IMR-90 (cell line): ENCODE results near the gene WASF3. TPM values are rescaled to one million over a fixed set of nuclear protein-coding genes. Genes with fewer than 3 reads are reported as not detected.

ENCODE experiments used
- ATAC-seq: fragments of 200-7000 bp; cut with Tn5 transposase; 2 replicates; pipeline ENCODE4 v1.9.1; 2020; ENCODE audit warnings: low read depth, mild to moderate bottlenecking, moderate library complexity
- BruUV-seq: library from RNA; stranded (reverse); fragments of 400-500 nt; replicated peaks from 2 replicates; lab custom pipeline; 2021; lab: Mats Ljungman, UMichigan
- CTCF ChIA-PET: fragments of 300-600 bp; formaldehyde crosslinking; extraction: SDS; loops from one replicate; lab custom pipeline; 2021; ENCODE audit warnings: antibody characterized with exemption; lab: Yijun Ruan, JAX
- POLR2A ChIA-PET: fragments of 300-600 bp; sonication (Branson Sonifier 250); formaldehyde crosslinking; loops from one replicate; lab custom pipeline; 2022; ENCODE audit warnings: antibody characterized with exemption; ENCODE audit not compliant: unreplicated experiment; lab: Charles Lee
- DNase-seq: peaks from one replicate; pipeline ENCODE4 v3.0.0; 2013
- H2AFZ ChIP-seq: replicated peaks from 2 replicates; pipeline ENCODE3; 2013; ENCODE audit warnings: low read length, mild to moderate bottlenecking; ENCODE audit not compliant: poor library complexity
- H2AK5ac ChIP-seq: 2 replicates; pipeline ENCODE4 v1.6.1; 2013; ENCODE audit warnings: low read depth, low read length, inconsistent platforms
- H2AK9ac ChIP-seq: replicated peaks from 2 replicates; pipeline ENCODE3; 2013; ENCODE audit warnings: mild to moderate bottlenecking, low read depth, low read length, moderate library complexity; ENCODE audit not compliant: poor library complexity
- H2BK120ac ChIP-seq: 2 replicates; pipeline ENCODE4 v1.6.1; 2013; ENCODE audit warnings: low read depth, low read length, inconsistent platforms
- H2BK15ac ChIP-seq: 3 replicates; pipeline ENCODE4 v1.6.1; 2013; ENCODE audit warnings: low read depth, low read length, inconsistent platforms
- H2BK20ac ChIP-seq: 2 replicates; pipeline ENCODE4 v1.6.1; 2013; ENCODE audit warnings: low read depth, mild to moderate bottlenecking, inconsistent platforms, low read length, moderate library complexity
- H2BK5ac ChIP-seq: 2 replicates; pipeline ENCODE4 v1.6.1; 2013; ENCODE audit warnings: mild to moderate bottlenecking, low read depth, low read length, inconsistent platforms; ENCODE audit not compliant: poor library complexity, severe bottlenecking
- H3K14ac ChIP-seq: replicated peaks from 2 replicates; pipeline ENCODE4 v1.6.1; 2013; ENCODE audit warnings: low read depth, low read length, inconsistent platforms
- H3K18ac ChIP-seq: 2 replicates; pipeline ENCODE4 v1.6.1; 2013; ENCODE audit warnings: low read depth, low read length, control low read depth
- H3K23ac ChIP-seq: 2 replicates; pipeline ENCODE4 v1.6.1; 2013; ENCODE audit warnings: low read depth, low read length, inconsistent platforms
- H3K27ac ChIP-seq: 2 replicates; pipeline ENCODE4 v1.5.1; 2013; ENCODE audit warnings: mild to moderate bottlenecking, control low read depth, low read length; ENCODE audit not compliant: insufficient read depth
- H3K27me3 ChIP-seq: 2 replicates; pipeline ENCODE4 v1.6.1; 2013; ENCODE audit warnings: low read length; ENCODE audit not compliant: control insufficient read depth, insufficient read depth
- H3K36me3 ChIP-seq: 2 replicates; pipeline ENCODE4 v1.6.1; 2013; ENCODE audit warnings: low read length, mixed read lengths; ENCODE audit not compliant: control insufficient read depth, insufficient read depth
- H3K4ac ChIP-seq: 2 replicates; pipeline ENCODE4 v1.6.1; 2013; ENCODE audit warnings: low read depth, low read length, inconsistent platforms
- H3K4me1 ChIP-seq: 2 replicates; pipeline ENCODE4 v1.6.1; 2013; ENCODE audit warnings: low read length, mixed read lengths; ENCODE audit not compliant: control insufficient read depth, insufficient read depth
- H3K4me2 ChIP-seq: 2 replicates; pipeline ENCODE4 v1.6.1; 2013; ENCODE audit warnings: low read depth, mild to moderate bottlenecking, control low read depth, low read length, moderate library complexity
- H3K4me3 ChIP-seq: 2 replicates; pipeline ENCODE4 v1.5.1; 2013; ENCODE audit warnings: low read depth, mild to moderate bottlenecking, control low read depth, low read length, moderate library complexity; ENCODE audit not compliant: insufficient read depth
- H3K56ac ChIP-seq: 2 replicates; pipeline ENCODE4 v1.6.1; 2013; ENCODE audit warnings: low read length, inconsistent platforms; ENCODE audit not compliant: insufficient read depth; ENCODE audit errors: extremely low read depth
- H3K79me1 ChIP-seq, 2 experiments: 2 replicates each; pipeline ENCODE4 v1.6.1; 2013; ENCODE audit warnings: low read length in 2 of 2, inconsistent platforms in 1 of 2, low read depth in 1 of 2
- H3K9ac ChIP-seq: 2 replicates; pipeline ENCODE4 v1.6.1; 2013; ENCODE audit warnings: low read depth, low read length, control low read depth
- H3K9me1 ChIP-seq: 2 replicates; pipeline ENCODE4 v1.6.1; 2013; ENCODE audit warnings: low read length, inconsistent platforms; ENCODE audit not compliant: insufficient read depth
- H3K9me3 ChIP-seq: 2 replicates; pipeline ENCODE4 v1.6.1; 2013; ENCODE audit warnings: low read length; ENCODE audit not compliant: control insufficient read depth, insufficient read depth
- H4K20me1 ChIP-seq: 2 replicates; pipeline ENCODE4 v1.6.1; 2013; ENCODE audit warnings: low read length, inconsistent platforms; ENCODE audit not compliant: insufficient read depth
- H4K5ac ChIP-seq: 2 replicates; pipeline ENCODE4 v1.6.1; 2013; ENCODE audit warnings: mild to moderate bottlenecking, low read depth, low read length, control low read depth
- H4K8ac ChIP-seq, 2 experiments: 2 replicates each; pipeline ENCODE4 v1.6.1; 2013; ENCODE audit warnings: low read depth in 2 of 2, low read length in 2 of 2, control low read depth in 1 of 2, inconsistent platforms in 1 of 2
- H4K91ac ChIP-seq: 2 replicates; pipeline ENCODE4 v1.6.1; 2013; ENCODE audit warnings: low read depth, low read length, inconsistent platforms; ENCODE audit not compliant: insufficient read depth
- BHLHE40 ChIP-seq: fragments of 150-350 bp; IDR thresholded peaks from 2 replicates; pipeline ENCODE4 v1.6.1; 2016; ENCODE audit warnings: mild to moderate bottlenecking, low read depth, low read length
- CHD1 ChIP-seq: IDR thresholded peaks from 2 replicates; pipeline ENCODE4 v1.6.1; 2012; ENCODE audit warnings: low read depth, low read length, improper control_type of control experiment
- FOS ChIP-seq: fragments of 150-350 bp; IDR thresholded peaks from 2 replicates; pipeline ENCODE4 v1.6.1; 2016; ENCODE audit warnings: low read depth, low read length
- MAFK ChIP-seq: IDR thresholded peaks from 2 replicates; pipeline ENCODE4 v1.6.1; 2012; ENCODE audit warnings: low read depth, low read length, improper control_type of control experiment
- MXI1 ChIP-seq: IDR thresholded peaks from 2 replicates; pipeline ENCODE4 v1.6.1; 2012; ENCODE audit warnings: low read depth, mild to moderate bottlenecking, low read length, moderate library complexity, borderline replicate concordance
- RFX5 ChIP-seq: IDR thresholded peaks from 2 replicates; pipeline ENCODE4 v1.8.0; 2012; ENCODE audit warnings: low read depth, mild to moderate bottlenecking, low read length, moderate library complexity
- WGBS, 2 experiments: methylation state at CpG; one replicate each; pipeline versions ENCODE4 v1.1.5 to v1.1.7; 2013; ENCODE audit warnings: missing lambda C conversion rate in 2 of 2; ENCODE audit not compliant: insufficient read length in 1 of 2; ENCODE audit errors: extremely low coverage in 2 of 2; 5-methylcytosine and 5-hydroxymethylcytosine counted together
- dilution Hi-C: fragments of 300-500 bp; cut with HindIII; formaldehyde crosslinking; loops from one replicate; pipeline ENCODE4 v1.14.3; 2018; ENCODE audit warnings: low sequenced_read_pairs; ENCODE audit not compliant: unreplicated experiment
- in situ Hi-C: fragments of 300-500 bp; cut with MboI; formaldehyde crosslinking; loops from 3 replicates; pipeline ENCODE4 v1.14.3; 2019; ENCODE audit warnings: low sequenced_read_pairs, inconsistent platforms, mixed read lengths
- intact Hi-C: fragments of 100-400 bp; cut with micrococcal nuclease; formaldehyde crosslinking; loops from 2 replicates; pipeline ENCODE4 v1.10.0; 2022
- polyA plus RNA-seq, 3 experiments: library from polyadenylated mRNA; depleted of rRNA; stranded (reverse); fragments of >200 nt; gene quantifications; 2 replicates each; pipeline ENCODE4 v1.2.3, GENCODE V29; 2012; ENCODE audit warnings: low replicate concordance in 1 of 3
- total RNA-seq: library from RNA; depleted of rRNA; stranded (reverse); fragments of >200 nt; gene quantifications from 2 replicates; pipeline ENCODE4 v1.2.3, GENCODE V29; 2012
- TF ChIP-seq, protein P1 (sequence below): fragments of 150-350 bp; IDR thresholded peaks from 2 replicates; pipeline ENCODE4 v1.6.1; 2016; ENCODE audit warnings: low read depth, mild to moderate bottlenecking, low read length, moderate library complexity, borderline replicate concordance

Gene WASF3
- total and polyA plus RNA-seq, 2 of the 4 experiments (the other 2 are of a cell fraction): 4.3 to 11.4 TPM

DNA sequence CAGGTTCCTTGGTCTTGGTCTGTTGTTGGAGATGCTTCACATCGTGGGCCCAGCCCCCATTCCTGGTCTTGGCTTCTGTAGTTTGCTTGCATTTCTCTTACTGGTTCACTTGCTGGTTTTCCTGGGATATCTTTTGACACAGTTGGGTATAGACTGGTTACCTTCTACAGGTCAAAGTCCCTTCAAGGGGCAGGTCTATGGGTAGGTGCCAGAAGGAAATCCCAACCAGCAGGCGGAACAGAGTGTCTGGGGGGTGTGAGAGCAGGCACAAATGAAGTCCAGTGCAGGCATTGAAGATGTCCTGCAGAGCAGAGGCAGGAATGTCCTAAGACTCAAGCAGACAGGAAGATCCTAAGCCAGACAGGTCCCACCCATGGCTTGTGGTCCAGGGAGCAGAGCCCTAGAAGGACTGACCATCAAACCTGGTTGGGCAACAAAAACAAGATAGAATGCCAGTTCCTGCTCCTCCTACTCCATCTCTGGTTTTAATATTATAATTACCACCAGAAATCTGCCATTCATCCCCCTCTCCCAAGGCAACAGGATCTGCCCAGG, 17.7 kb upstream of the WASF3 start:
- no peak overlapping the region for H3K23ac ChIP-seq
- DNase-seq: no peak
- no peak overlapping the region for H2BK20ac ChIP-seq
- ChIA-PET CTCF (no interaction called here), POLR2A (no interaction called here)
- H2AK9ac ChIP-seq: no peak overlapping the region
- no peak overlapping the region for H3K14ac ChIP-seq
- H3K9me1 ChIP-seq: no peaks in the 10 kb centered on the region
- dilution Hi-C loops (no loop called here), in situ Hi-C loops (no loop called here), intact Hi-C loops (no loop called here)
- H2BK5ac ChIP-seq: no peak overlapping the region
- H4K8ac ChIP-seq: no peak overlapping the region
- H2BK120ac ChIP-seq: no peak overlapping the region
- H3K4me3 ChIP-seq: no peak overlapping the region
- no peak for ATAC-seq
- H3K36me3 ChIP-seq: no peaks in the 10 kb centered on the region
- no peak overlapping the region for H4K5ac ChIP-seq
- no peak overlapping the region for H2AK5ac ChIP-seq
- no peak overlapping the region for H2BK15ac ChIP-seq
- TF ChIP-seq CHD1: no peak
- no peak for TF ChIP-seq MAFK
- no peak for TF ChIP-seq RFX5
- TF ChIP-seq, protein P1, sequence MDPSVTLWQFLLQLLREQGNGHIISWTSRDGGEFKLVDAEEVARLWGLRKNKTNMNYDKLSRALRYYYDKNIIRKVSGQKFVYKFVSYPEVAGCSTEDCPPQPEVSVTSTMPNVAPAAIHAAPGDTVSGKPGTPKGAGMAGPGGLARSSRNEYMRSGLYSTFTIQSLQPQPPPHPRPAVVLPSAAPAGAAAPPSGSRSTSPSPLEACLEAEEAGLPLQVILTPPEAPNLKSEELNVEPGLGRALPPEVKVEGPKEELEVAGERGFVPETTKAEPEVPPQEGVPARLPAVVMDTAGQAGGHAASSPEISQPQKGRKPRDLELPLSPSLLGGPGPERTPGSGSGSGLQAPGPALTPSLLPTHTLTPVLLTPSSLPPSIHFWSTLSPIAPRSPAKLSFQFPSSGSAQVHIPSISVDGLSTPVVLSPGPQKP: no peak
- no peak for TF ChIP-seq FOS
- no peak for TF ChIP-seq BHLHE40
- TF ChIP-seq MXI1: no peak
- no peak overlapping the region for H2AFZ ChIP-seq
- no peak overlapping the region for H3K9ac ChIP-seq
- H3K4ac ChIP-seq: no peak overlapping the region
- no peak overlapping the region for H3K18ac ChIP-seq
- no TSS peak for BruUV-seq
- H3K56ac ChIP-seq: no peak overlapping the region
- H4K91ac ChIP-seq: no peak overlapping the region
- H4K20me1 ChIP-seq: no peaks in the 10 kb centered on the region
- peaks cover 43% of the 10 kb centered on the region for H3K27me3 ChIP-seq
- no peaks in the 10 kb centered on the region for H3K9me3 ChIP-seq
- H3K4me2 ChIP-seq: no peak overlapping the region
- no peaks in the 10 kb centered on the region for H3K79me1 ChIP-seq
- H3K4me1 ChIP-seq: no peaks in the 10 kb centered on the region
- 71% methylated on average over 1 of the region's 2 CpGs; no CpG with 5 or more reads in 1 of the 2 experiments for WGBS, 2 experiments
- no peak overlapping the region for H3K27ac ChIP-seq
